Measurements from ENCODE around the gene PFDN1. TPM values are rescaled to one million over a fixed set of nuclear protein-coding genes. Genes with fewer than 3 reads are reported as not detected.

PFDN1 gene
- total RNA-seq, 1 experiment from 2014 or later = 71.9 TPM

GRCh38 chr5:140340605-140341121 is 37.8 kb upstream of the PFDN1 start:
- DNase-seq = no peak
- CTCF ChIA-PET = interaction anchor here (0.6 to 0.7 kb wide), 4 partner anchors 170 to 1990 kb away, joined by 3 to 7 read pairs (median 5); no protein-coding TSS in a partner anchor
- H3K27me3 Mint-ChIP-seq (ENCODE audit: unreplicated experiment) = no peaks in the 10 kb centered on the region
- BruUV-seq (replicated peaks) = no TSS peak
- intact Hi-C loops (cut with micrococcal nuclease; ENCODE audit: unreplicated experiment) = no loop called here
- peaks cover 19% of the 10 kb centered on the region for H3K4me1 Mint-ChIP-seq (ENCODE audit: low read depth, unreplicated experiment)
- no peak overlapping the region for H3K27ac Mint-ChIP-seq (ENCODE audit: unreplicated experiment)
- H3K9me3 Mint-ChIP-seq (ENCODE audit: low read depth, unreplicated experiment) = no peaks in the 10 kb centered on the region
- peaks cover 57% of the 10 kb centered on the region for H3K36me3 Mint-ChIP-seq (ENCODE audit: insufficient read depth, unreplicated experiment)
- no peak for TF ChIP-seq CTCF (IDR thresholded peaks at IDR 0.05; ENCODE audit: unreplicated experiment)
- no peak overlapping the region for H3K4me3 Mint-ChIP-seq (ENCODE audit: low read depth, unreplicated experiment)

GRCh38 chr5:140339636-140340035 is 36.7 kb upstream of the PFDN1 start:
- Mint-ChIP-seq H3K4me1 (ENCODE audit: low read depth, unreplicated experiment) (peaks cover 9% of the 10 kb centered on the region), H3K27me3 (ENCODE audit: unreplicated experiment) (no peaks in the 10 kb centered on the region)
- DNase-seq = no peak

GRCh38 chr5:140338908-140339307 is 36.0 kb upstream of the PFDN1 start:
- H3K27me3 Mint-ChIP-seq (ENCODE audit: unreplicated experiment) = no peaks in the 10 kb centered on the region
- no TSS peak for BruUV-seq (replicated peaks)
- H3K9me3 Mint-ChIP-seq (ENCODE audit: low read depth, unreplicated experiment) = no peaks in the 10 kb centered on the region
- peaks cover 49% of the 10 kb centered on the region for H3K36me3 Mint-ChIP-seq (ENCODE audit: insufficient read depth, unreplicated experiment)
- no peak overlapping the region for H3K4me3 Mint-ChIP-seq (ENCODE audit: low read depth, unreplicated experiment)
- H3K27ac Mint-ChIP-seq (ENCODE audit: unreplicated experiment) = no peak overlapping the region
- H3K4me1 Mint-ChIP-seq (ENCODE audit: low read depth, unreplicated experiment) = peaks cover 1% of the 10 kb centered on the region
- TF ChIP-seq CTCF (IDR thresholded peaks at IDR 0.05; ENCODE audit: unreplicated experiment) = no peak
- intact Hi-C loops (cut with micrococcal nuclease; ENCODE audit: unreplicated experiment) = no loop called here
- CTCF ChIA-PET = no interaction called here
- no peak for DNase-seq

More at GRCh38 chr5:140339636-140340035, 36.7 kb upstream of the PFDN1 start:
- CTCF ChIA-PET = no interaction called here
- no TSS peak for BruUV-seq (replicated peaks)
- TF ChIP-seq CTCF (IDR thresholded peaks at IDR 0.05; ENCODE audit: unreplicated experiment) = no peak
- Mint-ChIP-seq H3K36me3 (ENCODE audit: insufficient read depth, unreplicated experiment) (peaks cover 53% of the 10 kb centered on the region), H3K4me3 (ENCODE audit: low read depth, unreplicated experiment) (no peak overlapping the region), H3K27ac (ENCODE audit: unreplicated experiment) (no peak overlapping the region), H3K9me3 (ENCODE audit: low read depth, unreplicated experiment) (no peaks in the 10 kb centered on the region)
- intact Hi-C loops (cut with micrococcal nuclease; ENCODE audit: unreplicated experiment) = no loop called here

- CTCF ChIA-PET = interaction anchor here (0.7 kb wide), 1 partner anchor 9 kb away, joined by 3 read pairs; the partner anchor contains the start of gene HBEGF
- H3K27me3 Mint-ChIP-seq (ENCODE audit: unreplicated experiment) = no peaks in the 10 kb centered on the region
- no peaks in the 10 kb centered on the region for H3K9me3 Mint-ChIP-seq (ENCODE audit: low read depth, unreplicated experiment)
- H3K27ac Mint-ChIP-seq (ENCODE audit: unreplicated experiment) = no peak overlapping the region
- peaks cover 43% of the 10 kb centered on the region for H3K36me3 Mint-ChIP-seq (ENCODE audit: insufficient read depth, unreplicated experiment)
- no peak overlapping the region for H3K4me3 Mint-ChIP-seq (ENCODE audit: low read depth, unreplicated experiment)
- DNase-seq = no peak
- TF ChIP-seq CTCF (IDR thresholded peaks at IDR 0.05; ENCODE audit: unreplicated experiment) = no peak
- BruUV-seq (replicated peaks) = no TSS peak
- intact Hi-C loops (cut with micrococcal nuclease; ENCODE audit: unreplicated experiment) = no loop called here
- H3K4me1 Mint-ChIP-seq (ENCODE audit: low read depth, unreplicated experiment) = no peaks in the 10 kb centered on the region
Observed at GRCh38 chr5:140338336-140338735, 35.4 kb upstream of the PFDN1 start.

Data from Calu3 (cell line).